Epithelial cell of proximal tubule (primary cell): ENCODE results near the gene ALOX5AP. TPM values are rescaled to one million over a fixed set of nuclear protein-coding genes. Genes with fewer than 3 reads are reported as not detected.

Source experiments
- DNase-seq: peaks from one replicate; pipeline ENCODE4 v3.0.0-alpha.2; 2011; ENCODE audit warnings: low read depth
- H3K4me3 ChIP-seq: 2 replicates; pipeline ENCODE4 v1.5.1; 2011; ENCODE audit warnings: low read depth, mild to moderate bottlenecking, low read length
- CTCF ChIP-seq: conservative IDR thresholded peaks from 2 replicates; pipeline ENCODE4 v1.5.1; 2012; ENCODE audit warnings: low read depth, mild to moderate bottlenecking, low read length
- total RNA-seq: library from RNA; depleted of rRNA; stranded (reverse); fragments of >200 nt; gene quantifications from 2 replicates; pipeline ENCODE4 v1.2.3, GENCODE V29; 2015

The ALOX5AP gene
- total RNA-seq, 1 donor from 2014 or later, result 2.5 TPM

- H3K4me3 ChIP-seq, result no peak overlapping the region
- peak; percentile 22 for TF ChIP-seq CTCF
- DNase-seq, result no peak
These were observed 73.3 kb downstream of the ALOX5AP start for GRCh38 chr13:30808600-30808999.

GRCh38 chr13:30809787-30810186 lies 74.4 kb downstream of the ALOX5AP start:
- no peak for TF ChIP-seq CTCF
- H3K4me3 ChIP-seq, result no peak overlapping the region
- DNase-seq, result no peak

DNA sequence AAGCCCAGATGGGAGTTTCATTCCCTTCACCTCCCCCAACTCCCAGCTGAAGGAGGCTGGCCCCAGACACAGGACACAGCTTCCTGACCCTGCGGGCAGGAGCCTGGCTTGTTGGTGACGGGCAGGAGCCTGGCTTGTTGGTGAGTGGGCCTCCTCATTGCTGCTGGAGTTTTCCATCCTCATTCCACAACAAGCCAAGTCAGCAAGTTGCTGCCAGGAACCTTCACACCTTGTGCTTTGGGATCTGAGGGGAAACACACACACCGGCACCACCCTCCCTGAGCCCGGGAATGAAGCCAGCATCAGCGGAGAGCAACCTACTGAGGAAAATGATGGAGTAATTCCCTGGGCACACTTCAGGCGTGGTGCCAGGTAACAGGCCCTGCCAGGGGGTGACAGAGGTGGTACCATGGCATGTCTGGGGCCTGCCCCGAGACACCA lies 74.9 kb downstream of the ALOX5AP start:
- DNase-seq, result no peak
- H3K4me3 ChIP-seq, result no peak overlapping the region
- no peak for TF ChIP-seq CTCF

GRCh38 chr13:30810801-30811200 lies 75.5 kb downstream of the ALOX5AP start:
- H3K4me3 ChIP-seq, result no peak overlapping the region
- TF ChIP-seq CTCF, result no peak
- no peak for DNase-seq

Other genes with a start within 250 kb of the ALOX5AP start
- 13.2 and 14.3 TPM in 2 replicates for gene USPL1, start 117.6 kb upstream of the ALOX5AP start, total RNA-seq
- gene MEDAG, start 170.7 kb downstream of the ALOX5AP start, total RNA-seq, result 0.07 and 0.17 TPM in 2 replicates
- not detected in 2 replicates for gene TEX26, start 197.1 kb downstream of the ALOX5AP start, total RNA-seq